Measurements from ENCODE around the gene KCNQ1OT1.

Gene KCNQ1OT1

DNA sequence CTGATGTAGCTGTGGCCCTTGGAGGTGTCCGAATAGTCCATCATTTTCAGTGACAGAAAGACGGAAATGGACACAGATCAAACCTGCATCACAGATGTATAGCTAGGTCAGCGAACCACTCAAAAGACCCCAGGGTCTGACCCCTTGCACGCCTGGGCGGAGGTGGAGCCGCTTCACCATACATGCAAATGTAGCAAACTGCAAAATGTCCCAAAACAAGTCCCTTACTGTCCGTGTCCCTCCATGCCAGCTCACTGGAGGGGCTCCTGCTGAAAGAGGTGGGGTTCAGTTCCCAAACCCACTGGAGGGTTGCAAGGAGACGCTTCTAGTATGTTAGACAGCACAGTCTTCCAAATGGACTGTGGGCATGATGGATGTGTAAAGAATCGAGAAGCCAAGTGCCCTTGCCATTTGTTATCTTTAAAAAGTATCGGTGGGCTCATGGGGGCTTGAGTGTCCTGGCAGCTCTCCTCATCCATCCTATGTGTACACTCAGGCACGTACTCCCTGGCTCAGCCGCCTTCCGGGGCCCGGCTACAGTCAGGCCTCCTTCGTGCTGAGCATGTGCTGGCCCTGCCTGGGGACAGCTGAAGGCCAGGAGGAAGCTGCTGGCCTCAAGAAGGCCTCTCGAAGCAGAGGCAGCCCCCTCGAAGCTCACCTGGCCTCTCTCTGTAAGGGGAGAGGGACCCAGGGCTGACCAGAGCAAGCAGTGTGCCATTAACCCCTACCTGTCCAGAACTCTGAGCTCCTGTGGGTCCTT is 20.2 kb upstream of the KCNQ1OT1 start:
- no peak for DNase-seq (ENCODE audit: low read depth)

DNA sequence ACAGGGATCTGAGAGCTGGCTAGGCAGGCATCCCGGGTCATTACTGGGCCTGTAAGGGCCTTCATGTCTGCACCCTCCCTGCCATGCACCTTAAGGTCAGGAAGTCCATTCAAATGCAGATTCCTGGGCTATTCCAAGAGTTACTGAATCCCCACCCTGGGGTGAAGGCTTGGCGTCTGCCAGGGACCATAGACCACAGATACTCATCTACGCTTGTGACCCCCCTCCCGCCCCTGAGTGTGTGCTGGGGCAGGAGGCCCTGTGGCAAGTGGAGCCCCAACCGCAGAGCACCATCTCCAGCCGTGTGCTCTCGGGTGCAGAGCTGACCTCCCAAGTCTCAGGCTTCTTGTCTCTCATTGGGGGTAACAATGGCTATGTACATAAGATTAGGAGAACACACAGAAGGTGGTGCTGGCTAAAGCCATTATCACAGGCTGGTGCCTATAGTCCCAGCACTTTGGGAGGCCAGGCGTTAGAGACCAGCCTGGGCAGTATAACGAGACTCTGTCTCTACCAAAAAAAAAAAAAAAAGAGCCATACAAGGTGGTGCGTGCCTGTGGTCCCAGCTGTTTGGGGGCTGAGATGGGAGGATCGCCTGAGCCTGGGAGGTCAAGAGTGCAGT is 19.1 kb upstream of the KCNQ1OT1 start:
- no peak for DNase-seq (ENCODE audit: low read depth)

DNA sequence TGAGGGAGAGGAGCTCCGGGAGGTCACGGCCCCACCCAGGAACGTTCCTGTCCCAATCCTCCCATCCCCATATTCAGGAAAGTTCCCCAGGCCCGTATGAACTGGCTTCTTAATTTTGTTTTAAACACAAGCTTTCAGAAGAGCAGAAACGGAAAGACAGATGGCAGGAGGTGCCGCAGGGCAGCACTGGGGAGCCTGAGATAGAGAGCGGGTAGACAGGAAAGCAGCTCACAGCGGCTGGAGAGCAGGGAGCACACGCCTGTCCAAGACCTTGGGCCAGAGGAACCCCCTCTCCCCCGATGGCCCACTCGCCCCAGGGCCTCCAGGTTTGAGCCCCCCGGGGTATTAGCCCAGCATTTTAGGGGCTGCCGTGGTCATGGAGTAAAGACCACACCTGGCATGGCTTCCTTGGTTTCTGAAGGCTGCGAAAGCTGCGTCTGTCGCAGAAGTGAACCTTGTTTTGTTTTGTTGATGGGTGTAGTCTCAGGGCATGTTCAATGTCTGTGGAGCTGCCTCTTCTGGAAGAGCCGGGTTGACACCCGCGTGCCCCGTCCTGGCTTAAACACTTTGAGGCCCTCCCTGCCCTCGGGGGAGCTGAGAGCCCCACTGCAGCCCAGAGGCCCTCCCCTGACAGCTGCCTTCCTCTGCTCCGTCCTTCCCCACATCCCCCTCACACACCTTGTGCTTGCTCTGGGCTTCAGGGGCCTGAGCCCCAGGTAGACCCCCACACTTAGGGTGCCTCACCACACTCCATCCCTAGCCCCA is 17.9 kb upstream of the KCNQ1OT1 start:
- no peak for DNase-seq (ENCODE audit: low read depth)

DNA sequence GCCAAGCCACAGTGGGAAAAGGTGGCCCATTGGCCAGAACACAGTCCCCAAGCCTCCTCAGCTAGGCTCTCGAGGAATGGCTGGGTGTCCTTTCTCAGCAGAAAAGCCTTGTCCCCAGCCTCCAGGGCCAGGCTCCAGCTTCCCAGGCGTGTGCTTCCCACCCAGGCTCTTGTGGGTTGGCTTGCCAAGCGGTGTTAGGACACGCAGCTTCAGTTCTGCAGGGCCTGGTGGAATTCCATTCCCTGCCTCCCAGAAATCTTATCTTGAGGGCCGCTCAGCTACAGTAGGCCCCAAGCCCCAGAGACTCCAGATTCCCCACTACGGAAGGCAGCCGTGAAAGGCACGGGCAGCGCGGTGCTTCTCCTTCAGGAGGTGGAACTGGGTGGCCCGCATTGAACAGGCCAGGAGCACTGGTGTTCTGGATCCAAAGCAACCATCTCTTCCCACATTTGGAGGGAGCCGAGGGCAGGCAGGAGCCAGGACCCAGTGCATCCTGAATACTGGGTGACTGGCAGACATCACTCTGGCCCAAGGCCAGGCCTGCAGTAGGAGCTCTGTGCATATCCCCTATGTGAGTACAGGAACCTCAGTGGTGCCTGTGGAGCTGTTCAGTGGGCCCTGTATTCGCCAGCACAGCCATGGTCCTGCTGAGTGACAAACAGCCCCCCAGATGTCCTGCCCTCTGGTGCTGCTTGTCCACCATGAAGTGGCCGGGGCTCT is 16.7 kb upstream of the KCNQ1OT1 start:
- DNase-seq (ENCODE audit: low read depth) = no peak

DNA sequence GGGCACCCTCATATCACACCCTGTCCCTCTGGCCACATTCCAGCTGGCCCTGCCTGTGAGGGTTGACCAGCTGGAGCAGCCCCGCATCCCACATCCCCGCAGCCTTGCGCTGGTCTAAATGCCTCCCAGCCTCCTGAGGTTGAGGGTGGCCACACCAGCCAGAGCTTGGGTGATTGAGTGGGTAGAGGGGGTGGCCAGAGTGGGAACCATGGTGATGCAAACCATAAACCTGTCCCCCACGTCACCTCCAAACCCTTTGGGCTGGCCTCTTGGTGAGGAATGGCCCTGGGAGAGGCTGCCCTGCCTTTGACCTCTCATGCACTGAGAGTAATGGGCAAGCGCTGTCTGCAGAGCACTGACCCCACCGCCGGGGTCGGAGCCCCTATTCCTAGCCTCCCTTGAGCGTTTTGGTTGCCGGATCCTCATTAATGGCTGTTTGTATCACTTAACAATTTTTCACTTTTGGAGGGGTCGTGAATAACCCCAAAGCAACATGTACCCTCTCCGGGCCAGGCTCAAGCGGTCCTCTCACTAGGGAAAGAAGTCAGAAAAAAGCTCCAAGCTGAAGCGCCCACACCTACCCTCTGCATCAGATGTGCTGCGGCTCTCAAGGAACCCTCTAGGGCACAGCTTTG is 16.0 kb upstream of the KCNQ1OT1 start:
- DNase-seq (ENCODE audit: low read depth) = no peak

DNA sequence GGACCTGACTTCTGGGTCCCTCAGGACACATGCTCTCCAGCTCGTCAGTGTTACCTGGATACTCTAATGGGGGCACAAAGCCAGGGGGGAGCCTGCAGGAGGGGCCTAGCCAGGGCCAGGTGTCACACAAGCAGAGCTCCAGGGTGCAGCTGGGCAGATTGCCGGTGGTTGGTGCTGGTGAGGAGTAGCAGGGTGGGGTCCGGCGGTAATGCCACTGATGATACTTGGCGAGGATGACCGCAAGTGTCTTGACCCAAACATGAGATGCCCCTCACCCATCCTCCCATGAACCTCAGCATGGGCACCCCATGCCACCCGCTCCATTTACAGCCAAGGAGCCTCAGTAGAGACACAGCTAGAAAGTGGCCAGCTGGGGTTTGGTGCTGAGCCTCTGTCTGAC is 15.1 kb upstream of the KCNQ1OT1 start:
- no peak for DNase-seq (ENCODE audit: low read depth)

DNA sequence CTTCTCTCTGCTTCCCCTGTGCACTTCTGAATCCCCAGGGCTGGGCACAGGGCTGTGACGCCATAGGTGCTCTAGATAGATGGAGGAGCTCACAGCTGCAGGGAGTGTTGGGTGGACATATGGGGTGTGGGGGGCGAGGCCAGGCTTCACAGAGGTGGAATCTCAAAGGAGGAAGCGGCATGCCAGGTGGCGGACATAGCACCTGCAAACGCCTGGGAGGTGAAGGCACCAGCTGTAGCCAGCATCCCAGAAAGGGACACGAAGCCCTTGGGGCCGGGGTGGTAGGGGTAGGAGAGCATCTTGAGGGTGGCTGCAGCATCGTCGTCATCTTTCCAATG is 14.6 kb upstream of the KCNQ1OT1 start:
- no peak for DNase-seq (ENCODE audit: low read depth)

DNA sequence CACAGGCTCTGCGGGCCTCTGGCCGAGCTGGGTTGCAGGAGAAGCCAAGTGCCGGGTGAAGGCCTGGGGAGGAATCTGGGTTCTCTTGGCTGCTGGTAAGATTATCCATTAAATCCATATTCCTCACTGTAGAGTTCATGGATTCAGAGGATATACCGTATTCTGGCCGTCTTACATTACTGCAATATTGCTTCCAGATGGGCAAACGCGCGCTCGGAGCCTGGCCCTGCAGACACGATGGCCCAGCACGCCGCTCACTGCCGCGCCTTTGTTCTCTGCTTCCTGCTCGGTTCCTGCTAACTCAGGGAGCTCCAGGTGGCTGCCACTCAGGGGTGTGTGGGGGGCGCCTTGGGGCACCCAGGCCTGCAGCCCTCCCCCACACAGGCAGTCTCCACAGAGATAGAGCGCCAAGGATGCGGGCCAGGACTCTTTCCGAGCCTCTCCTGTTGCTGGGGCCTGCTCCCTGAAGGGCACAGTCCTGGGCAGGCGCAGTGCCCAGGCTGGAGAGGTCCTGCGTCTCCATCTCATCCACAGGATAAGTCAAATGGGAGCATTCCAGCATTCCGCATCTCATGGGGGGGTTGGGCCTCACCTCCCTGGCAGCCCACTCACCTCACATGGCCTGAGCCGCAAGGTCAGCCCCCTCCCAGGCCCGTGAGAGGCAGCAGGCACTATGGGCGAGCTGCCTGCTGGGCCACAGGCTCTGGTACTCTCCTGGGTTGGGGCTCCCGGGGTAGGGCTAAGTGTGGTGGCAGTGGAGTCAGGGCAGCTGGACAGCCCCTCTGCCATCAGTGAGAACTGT is 14.1 kb upstream of the KCNQ1OT1 start:
- no peak for DNase-seq (ENCODE audit: low read depth)

DNA sequence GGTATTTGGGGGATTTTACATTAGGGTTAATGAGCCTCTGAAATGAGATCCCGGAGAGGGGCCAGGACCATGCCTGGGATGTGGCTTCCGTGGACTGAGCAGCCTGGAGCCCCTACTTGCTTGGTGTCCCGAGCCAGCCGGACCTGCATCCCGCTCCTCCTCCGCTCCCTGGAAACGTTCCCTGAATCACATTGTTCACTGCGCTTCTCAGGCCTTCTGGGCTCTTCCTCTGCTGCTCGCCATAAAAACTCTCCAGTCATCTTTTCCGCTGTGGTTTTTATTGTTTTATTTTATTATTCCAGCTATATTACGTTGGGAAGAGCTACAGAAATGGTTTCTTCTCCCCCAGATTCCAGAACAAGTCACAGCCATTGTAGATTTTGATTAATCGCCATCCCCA is 13.3 kb upstream of the KCNQ1OT1 start:
- DNase-seq (ENCODE audit: low read depth) = no peak

DNA sequence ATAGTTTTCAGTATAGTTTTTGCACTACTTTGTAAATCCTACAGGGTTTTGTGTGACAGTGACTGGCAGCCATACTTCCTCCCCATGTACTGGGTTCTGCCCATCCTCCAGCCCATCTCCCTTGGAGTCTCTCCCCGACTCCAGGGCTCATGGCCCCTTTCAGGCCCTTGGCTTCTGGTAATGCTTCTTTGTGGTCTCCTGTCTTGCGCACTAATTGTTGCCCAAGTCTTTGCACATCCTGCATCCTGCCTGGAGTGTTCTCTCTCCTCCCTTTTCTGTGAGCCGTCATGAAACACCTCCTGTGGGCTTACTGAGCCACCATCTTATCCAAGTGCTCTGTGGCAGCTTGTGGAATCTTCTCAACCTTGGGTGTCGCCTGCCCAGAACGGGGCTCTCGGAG is 11.4 kb upstream of the KCNQ1OT1 start:
- DNase-seq (ENCODE audit: low read depth) = no peak

DNA sequence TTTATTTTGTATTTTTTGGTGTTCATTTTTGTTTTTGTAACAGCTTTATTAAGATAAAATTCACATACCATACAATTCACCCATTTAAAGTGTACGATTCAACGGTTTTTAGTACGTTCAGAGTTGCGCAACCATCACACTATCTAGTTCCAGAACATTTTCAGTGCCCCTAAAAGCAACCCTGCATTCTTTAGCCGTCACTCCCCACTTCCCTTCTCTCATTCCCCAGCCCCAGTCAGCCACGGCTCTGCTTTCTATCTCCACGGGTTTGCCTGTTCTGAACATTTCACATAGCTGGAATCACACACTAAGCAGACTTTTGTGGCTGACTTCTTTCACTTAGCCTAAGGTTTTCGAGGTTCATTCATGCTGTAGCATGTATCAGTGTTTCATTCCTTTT is 9.6 kb upstream of the KCNQ1OT1 start:
- DNase-seq (ENCODE audit: low read depth) = no peak

DNA sequence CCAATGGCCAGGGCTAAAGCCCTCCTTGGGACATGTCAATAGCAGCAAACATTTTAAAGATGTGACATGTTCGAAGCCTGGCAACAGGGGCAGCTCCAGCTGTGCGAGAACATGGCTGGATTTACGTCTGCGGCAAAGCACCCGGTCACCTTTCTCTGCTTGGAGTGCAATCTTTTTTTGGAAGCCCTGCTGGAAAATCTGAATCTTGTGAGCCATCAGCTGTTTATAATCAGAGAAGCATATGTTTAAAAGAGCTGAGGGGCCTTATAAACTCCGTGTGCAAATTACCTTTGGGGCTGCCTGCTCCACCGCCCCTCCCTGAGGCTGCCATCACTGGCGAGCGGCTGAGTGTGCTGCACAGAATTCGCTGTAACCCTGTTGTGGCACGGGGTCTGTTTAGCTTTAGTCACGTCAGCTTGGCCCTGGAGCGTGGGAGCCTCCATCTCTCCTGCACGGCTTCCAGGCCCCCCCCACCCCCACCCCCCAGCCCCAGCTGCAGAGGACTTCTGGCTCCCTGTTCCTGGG is 9.0 kb upstream of the KCNQ1OT1 start:
- DNase-seq (ENCODE audit: low read depth) = no peak

DNA sequence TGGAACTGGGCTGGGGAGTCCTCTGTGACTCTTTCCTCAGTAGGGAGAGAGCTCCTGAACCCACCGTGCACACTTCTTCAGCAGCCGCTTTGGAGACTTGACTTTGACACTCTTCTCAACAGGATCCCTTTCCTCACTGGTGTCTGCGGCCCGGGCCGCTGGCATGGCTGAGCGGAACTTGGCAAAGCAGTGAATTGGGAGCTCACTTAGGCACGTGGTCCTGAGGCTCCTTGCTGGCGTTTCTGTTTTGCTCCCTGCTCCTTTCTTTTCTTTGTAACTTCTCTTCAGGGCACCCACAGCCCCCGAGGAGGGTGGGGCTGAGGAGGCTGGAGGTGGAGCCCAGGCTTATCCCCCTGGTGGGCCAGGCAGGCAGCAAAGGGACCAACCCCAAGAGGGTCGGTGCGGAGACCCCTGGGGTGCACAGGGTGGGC is 8.4 kb upstream of the KCNQ1OT1 start:
- no peak for DNase-seq (ENCODE audit: low read depth)

DNA sequence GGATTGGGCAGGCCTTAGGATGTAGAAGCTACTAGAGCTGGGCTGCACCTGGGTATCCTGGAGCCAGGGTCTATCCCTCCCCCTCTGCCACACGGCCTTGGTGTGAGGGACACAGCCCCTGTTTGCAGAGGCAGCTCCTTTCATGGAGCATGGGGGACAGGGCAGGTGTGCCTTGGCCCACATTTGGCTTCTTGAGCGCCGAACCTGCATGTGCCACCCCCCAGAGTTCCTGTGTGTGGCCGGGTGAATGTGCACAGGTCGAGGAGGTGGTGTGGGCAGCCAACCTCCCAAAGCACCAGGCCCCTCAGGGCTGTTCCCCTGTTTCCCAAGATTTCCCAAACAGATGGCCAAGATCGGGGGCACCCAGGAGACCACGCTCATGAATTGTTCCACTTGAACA is 7.9 kb upstream of the KCNQ1OT1 start:
- no peak for DNase-seq (ENCODE audit: low read depth)

DNA sequence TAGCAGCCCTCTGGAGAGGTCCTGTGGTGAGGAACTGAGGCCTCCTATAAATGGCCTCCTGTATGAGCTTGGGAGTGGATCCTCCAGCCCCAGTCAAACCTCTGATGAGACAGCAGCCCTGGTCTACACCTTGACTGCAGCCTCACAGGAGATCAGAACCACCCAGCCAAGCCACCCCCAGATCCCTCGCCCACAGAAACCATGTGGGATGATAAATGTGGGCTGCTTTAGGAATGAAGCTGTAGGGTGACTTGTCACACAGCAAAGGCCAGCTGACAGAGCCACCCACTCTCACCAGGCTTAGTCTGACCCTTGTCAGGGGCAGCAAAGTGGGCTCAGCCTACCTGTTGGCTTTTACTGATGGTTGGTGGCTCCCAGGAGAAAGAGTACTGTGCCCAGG is 6.5 kb upstream of the KCNQ1OT1 start:
- no peak for DNase-seq (ENCODE audit: low read depth)

DNA sequence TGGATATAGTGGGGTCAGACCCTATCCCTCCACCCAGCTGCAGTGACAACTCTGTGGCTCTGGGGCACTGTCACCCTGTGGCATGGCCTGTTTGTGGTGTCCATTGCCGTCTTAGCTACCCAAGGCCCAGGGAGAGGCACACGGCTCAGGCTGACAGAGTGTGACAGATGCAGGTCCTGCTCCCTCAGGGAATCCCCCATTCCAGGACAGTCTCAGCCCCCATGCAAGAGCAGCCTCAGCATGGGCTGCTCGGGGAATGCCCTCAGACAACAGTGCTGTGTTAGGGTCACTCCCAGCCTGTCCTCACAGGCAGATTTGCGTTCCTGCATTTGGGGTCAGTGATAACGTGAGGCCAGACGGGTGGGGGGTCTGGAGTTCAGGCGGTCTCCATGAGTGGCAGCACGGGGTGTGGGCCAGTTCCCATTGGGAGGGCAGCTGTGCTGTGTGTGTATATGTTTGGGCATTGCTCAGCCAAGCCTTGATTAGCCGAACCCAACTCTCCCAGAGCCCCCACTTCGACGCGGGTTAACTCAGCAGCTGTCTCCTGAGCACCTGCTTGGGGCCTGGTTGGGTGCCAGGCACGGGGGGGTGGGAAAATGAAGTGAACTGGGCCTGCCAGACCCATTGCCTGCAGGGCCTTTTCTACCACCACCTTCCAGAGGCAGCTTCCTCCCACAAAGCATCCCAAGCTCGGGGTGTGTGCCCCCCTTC is 5.3 kb upstream of the KCNQ1OT1 start:
- no peak for DNase-seq (ENCODE audit: low read depth)

DNA sequence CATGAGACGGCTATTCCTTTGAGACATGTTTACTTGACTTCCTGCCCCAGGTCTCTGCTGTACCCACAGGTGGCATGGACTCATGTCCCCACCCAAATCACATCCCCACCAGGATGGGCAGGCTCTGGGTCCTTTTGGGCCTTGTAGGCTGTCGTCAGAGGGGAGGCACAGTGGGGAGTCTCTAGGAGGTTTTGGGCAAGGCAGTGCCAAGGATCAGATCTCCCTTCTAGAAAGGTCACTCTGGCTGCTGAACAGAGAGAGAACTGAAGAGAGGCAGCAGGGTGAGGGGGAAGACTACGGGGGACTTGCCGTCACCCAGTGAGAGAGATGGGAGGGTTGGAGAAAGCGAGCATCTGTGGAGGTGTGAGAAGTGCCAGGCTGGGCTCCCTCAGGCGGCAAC is 4.6 kb upstream of the KCNQ1OT1 start:
- no peak for DNase-seq (ENCODE audit: low read depth)

DNA sequence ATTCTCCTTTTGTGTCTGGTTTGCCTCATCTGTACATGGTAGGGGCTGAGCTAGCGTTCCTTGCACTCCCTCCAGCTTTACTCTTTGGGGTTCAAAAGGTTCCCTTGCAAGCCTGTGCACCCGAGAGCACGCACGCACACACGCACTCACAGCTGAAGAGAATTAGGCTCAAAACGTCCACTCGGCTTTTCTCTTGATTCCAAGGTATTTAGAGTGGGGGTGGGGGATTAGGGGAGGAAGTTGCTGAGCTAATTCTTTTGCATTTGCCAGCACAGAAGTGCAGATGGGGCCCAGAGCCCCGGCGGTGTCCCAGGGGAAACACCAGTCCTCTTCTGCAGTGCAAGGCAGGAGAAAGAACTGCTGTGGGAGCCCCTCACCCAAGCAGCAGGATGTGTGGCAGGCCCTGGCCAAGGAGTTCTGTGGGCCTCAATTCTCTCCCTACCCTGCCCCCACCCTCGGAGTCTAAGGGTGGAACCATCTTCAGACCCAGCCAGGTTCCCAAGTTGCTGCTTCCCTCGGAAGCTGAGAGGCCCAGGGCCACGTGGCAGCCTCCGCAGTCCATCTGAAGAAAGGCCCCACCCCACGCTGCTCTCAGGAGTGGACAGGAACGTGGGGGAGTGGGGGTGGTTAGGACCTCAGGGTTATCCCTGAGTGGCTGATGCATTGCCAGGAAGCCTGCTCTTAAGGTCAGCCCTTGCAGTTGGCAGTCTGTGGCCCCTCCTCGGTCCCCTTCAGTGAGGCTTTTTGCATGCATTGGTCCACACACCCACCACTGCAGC is 3.8 kb upstream of the KCNQ1OT1 start:
- no peak for DNase-seq (ENCODE audit: low read depth)

DNA sequence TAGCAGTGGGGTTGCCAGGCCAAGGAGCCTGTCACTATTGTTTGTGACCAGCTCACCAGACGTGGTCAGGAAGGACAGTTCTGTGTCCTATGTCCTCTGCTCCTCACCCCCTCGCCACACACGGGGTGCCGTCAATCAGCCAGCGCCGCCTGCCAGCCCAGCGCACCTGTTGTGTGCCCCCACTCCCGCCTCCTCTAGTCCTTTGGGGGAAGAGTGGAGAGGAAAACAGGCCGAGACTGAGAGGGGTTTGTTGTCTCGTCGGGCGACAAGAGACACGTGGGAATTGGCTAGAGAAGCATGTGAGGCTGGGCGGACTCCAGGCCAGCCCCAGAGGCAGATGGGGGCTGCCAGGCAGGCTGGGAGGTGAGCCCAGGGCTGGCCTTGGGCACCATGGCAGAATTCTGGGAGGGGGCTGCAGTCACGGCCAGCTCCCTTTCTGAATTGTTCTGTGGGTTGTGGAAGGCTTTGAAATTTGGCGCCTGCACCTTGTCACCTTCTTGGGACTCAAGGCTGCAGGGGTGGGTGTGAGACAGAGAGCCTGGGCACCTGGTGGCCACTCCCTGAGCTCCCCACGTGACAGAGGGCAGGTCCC is 3.1 kb upstream of the KCNQ1OT1 start:
- DNase-seq (ENCODE audit: low read depth) = no peak
